ENCODE data around the gene DPH7.
"Not testable (repeated sequence)": the region's sequence is repeated elsewhere in the genome, so short reads cannot be mapped to it uniquely, and the experiment has no call there.

DPH7 gene

DNA sequence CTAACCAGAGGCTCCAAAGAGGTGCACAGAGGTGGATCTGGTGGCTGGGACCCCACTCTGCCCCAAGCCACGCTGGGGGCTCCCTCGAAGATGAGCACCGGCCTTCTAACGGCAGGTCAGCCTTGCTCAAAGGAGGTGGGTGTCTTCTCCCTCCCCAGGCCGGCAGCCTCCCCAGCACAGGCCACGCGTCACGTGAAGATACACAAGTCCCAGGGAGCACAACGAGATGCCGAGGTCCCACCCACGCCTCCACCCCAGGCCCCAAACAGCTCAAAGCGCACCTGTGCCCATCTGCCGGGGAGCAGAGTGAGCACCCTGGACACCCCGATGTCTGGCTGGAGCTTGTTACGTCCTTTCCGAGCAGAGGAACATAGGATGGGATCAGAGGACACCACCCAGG lies 40.7 kb downstream of the DPH7 start:
- H3K27me3 ChIP-seq (ENCODE audit: insufficient read depth, low read length), result no peaks in the 10 kb centered on the region
- no peak overlapping the region for H3K9ac ChIP-seq (ENCODE audit: low read depth, low read length)
- no peaks in the 10 kb centered on the region for H3K9me3 ChIP-seq (ENCODE audit: insufficient read depth, low read depth, low read length)
- no peaks in the 10 kb centered on the region for H3K36me3 ChIP-seq (ENCODE audit: insufficient read depth, low read depth, low read length)
- no peak overlapping the region for H3K27ac ChIP-seq (ENCODE audit: low read length)
- H3K4me1 ChIP-seq (ENCODE audit: insufficient read depth, low read length), result peaks cover 3% of the 10 kb centered on the region; the same call in 1 of the 2 replicates
- H3K4me3 ChIP-seq (ENCODE audit: low read length), result no peak overlapping the region

DNA sequence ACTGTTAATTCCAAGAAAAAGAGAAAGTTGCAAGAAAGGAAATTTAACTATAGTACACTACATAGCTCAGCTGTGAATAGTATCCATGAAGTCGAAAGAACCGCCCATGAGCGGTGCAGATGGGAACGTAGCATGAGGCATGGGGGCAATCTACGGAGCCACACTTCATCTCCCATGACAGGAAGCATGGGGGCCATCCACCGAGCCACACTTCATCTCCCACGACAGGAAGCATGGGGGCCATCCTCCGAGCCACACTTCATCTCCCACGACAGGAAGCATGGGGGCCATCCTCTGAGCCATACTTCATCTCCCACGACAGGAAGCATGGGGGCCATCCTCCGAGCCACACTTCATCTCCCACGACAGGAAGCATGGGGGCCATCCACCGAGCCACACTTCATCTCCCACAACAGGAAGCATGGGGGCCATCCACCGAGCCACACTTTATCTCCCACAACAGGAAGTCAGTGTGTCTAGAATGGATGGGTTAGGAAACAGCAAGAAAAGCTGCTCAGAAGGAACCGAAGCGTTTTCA lies 42.1 kb downstream of the DPH7 start:
- not testable (repeated sequence) for H3K36me3 ChIP-seq (ENCODE audit: insufficient read depth, low read depth, low read length); H3K4me3 ChIP-seq (ENCODE audit: low read length); H3K9ac ChIP-seq (ENCODE audit: low read depth, low read length); H3K9me3 ChIP-seq (ENCODE audit: insufficient read depth, low read depth, low read length); H3K4me1 ChIP-seq (ENCODE audit: insufficient read depth, low read length); H3K27ac ChIP-seq (ENCODE audit: low read length); H3K27me3 ChIP-seq (ENCODE audit: insufficient read depth, low read length)

DNA sequence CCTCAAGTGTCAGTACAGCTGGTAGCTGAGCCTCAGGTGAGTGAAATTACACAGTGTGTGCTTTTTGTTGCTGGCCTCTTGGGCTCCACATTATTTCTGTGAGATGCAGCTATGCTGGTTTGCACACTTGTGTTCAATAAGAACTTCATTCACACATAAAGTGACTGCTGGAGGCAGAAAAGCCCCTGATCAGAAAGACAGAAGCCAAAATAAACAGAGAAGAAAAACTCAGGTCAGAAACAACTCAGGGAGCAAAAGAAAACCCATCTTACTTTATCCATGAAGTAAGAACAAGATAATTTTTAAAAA lies 43.7 kb downstream of the DPH7 start:
- Histone ChIP-seq H3K27me3 (ENCODE audit: insufficient read depth, low read length) (no peaks in the 10 kb centered on the region), H3K36me3 (ENCODE audit: insufficient read depth, low read depth, low read length) (no peaks in the 10 kb centered on the region), H3K9ac (ENCODE audit: low read depth, low read length) (no peak overlapping the region), H3K9me3 (ENCODE audit: insufficient read depth, low read depth, low read length) (no peaks in the 10 kb centered on the region), H3K27ac (ENCODE audit: low read length) (no peak overlapping the region), H3K4me1 (ENCODE audit: insufficient read depth, low read length) (peaks cover 3% of the 10 kb centered on the region; the same call in 1 of the 2 replicates), H3K4me3 (ENCODE audit: low read length) (no peak overlapping the region)

DNA sequence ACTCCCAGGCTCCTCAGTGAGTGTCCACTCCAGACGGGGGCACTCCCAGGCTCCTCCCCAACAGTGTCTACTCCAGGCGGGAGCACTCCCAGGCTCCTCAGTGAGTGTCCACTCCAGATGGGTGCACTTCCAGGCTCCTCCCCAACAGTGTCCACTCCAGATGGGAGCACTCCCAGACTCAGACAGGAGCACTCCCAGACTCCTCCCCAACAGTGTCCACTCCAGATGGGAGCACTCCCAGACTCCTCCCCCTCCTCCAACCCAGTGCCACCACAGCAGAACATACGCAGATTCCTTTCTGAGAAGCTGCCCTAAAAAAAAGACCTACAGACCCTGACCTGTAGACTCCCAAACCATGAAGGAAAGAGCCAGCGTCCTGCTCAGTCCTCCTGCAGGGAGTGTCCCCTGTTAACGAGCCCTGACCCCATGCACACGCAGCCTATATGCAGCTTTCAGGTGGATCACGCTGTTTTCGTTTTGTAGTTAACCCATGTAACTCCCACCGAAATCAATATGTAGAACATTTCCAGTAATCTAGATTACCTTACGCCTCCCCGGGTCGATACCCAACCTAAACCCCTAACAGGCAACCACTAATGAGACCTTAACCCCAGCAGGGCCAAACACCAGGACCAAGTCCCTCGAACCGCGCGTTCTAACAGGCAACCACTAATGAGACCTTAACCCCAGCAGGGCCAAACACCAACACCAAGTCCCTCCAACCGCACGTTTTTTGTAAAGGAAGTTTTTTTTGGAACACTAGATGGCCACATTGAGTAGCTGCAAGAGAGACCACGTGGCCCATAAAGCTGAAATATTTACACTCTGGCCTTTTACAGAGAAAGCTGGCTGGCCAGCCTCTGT lies 44.2 kb downstream of the DPH7 start:
- no peaks in the 10 kb centered on the region for H3K9me3 ChIP-seq (ENCODE audit: insufficient read depth, low read depth, low read length)
- H3K27me3 ChIP-seq (ENCODE audit: insufficient read depth, low read length), result no peaks in the 10 kb centered on the region
- H3K27ac ChIP-seq (ENCODE audit: low read length), result no peak overlapping the region
- no peaks in the 10 kb centered on the region for H3K36me3 ChIP-seq (ENCODE audit: insufficient read depth, low read depth, low read length)
- no peak overlapping the region for H3K9ac ChIP-seq (ENCODE audit: low read depth, low read length)
- no peak overlapping the region for H3K4me3 ChIP-seq (ENCODE audit: low read length)
- H3K4me1 ChIP-seq (ENCODE audit: insufficient read depth, low read length), result peaks cover 3% of the 10 kb centered on the region; the same call in 1 of the 2 replicates

GRCh38 chr9:137532891-137533468 lies 45.7 kb downstream of the DPH7 start:
- H3K36me3 ChIP-seq (ENCODE audit: insufficient read depth, low read depth, low read length); H3K27ac ChIP-seq (ENCODE audit: low read length); H3K9ac ChIP-seq (ENCODE audit: low read depth, low read length); H3K4me1 ChIP-seq (ENCODE audit: insufficient read depth, low read length); H3K4me3 ChIP-seq (ENCODE audit: low read length); H3K9me3 ChIP-seq (ENCODE audit: insufficient read depth, low read depth, low read length); H3K27me3 ChIP-seq (ENCODE audit: insufficient read depth, low read length): not testable (repeated sequence)

DNA sequence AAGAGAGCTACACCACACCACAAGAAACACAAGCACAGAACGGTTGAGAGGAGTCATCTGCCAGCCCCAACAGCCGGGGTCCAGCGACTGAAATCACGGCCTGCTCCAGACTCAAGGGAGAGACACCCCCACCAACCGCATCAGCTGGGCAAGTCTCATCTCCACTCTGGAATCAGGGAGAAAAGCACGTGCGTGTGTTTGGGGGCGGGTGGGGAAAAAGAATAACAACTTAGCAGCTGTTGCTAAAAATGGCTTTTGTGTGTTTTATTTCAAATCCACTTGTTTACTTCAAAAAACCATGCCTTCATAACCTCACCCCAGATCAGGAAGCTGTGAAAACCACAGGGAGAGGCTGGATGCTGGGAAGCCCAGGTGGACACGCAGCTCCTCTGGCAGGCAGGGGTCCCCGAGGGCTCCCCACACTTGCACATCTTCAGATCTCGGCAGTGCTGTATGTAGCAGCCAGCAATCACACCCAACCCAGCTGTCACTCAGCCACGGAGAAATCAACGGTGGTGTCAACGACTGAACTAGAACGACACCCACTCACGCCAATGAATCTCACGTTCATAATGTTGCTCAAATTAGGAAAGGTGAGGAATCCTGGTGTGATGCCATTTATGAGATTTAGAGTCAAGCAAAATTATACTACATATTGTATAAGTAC lies 47.5 kb downstream of the DPH7 start:
- H3K27ac ChIP-seq (ENCODE audit: low read length), result no peak overlapping the region
- peaks cover 3% of the 10 kb centered on the region; the same call in 1 of the 2 replicates for H3K4me1 ChIP-seq (ENCODE audit: insufficient read depth, low read length)
- no peaks in the 10 kb centered on the region for H3K27me3 ChIP-seq (ENCODE audit: insufficient read depth, low read length)
- H3K9ac ChIP-seq (ENCODE audit: low read depth, low read length), result no peak overlapping the region
- H3K36me3 ChIP-seq (ENCODE audit: insufficient read depth, low read depth, low read length), result no peaks in the 10 kb centered on the region
- H3K9me3 ChIP-seq (ENCODE audit: insufficient read depth, low read depth, low read length), result no peaks in the 10 kb centered on the region
- H3K4me3 ChIP-seq (ENCODE audit: low read length), result no peak overlapping the region

GRCh38 chr9:137530331-137530730 lies 48.4 kb downstream of the DPH7 start:
- Histone ChIP-seq H3K9ac (ENCODE audit: low read depth, low read length) (no peak overlapping the region), H3K9me3 (ENCODE audit: insufficient read depth, low read depth, low read length) (no peaks in the 10 kb centered on the region), H3K4me1 (ENCODE audit: insufficient read depth, low read length) (peaks cover 3% of the 10 kb centered on the region; the same call in 1 of the 2 replicates), H3K27ac (ENCODE audit: low read length) (no peak overlapping the region), H3K4me3 (ENCODE audit: low read length) (no peak overlapping the region), H3K27me3 (ENCODE audit: insufficient read depth, low read length) (no peaks in the 10 kb centered on the region), H3K36me3 (ENCODE audit: insufficient read depth, low read depth, low read length) (no peaks in the 10 kb centered on the region)

- H3K9me3 ChIP-seq (ENCODE audit: insufficient read depth, low read depth, low read length), result no peaks in the 10 kb centered on the region
- H3K27ac ChIP-seq (ENCODE audit: low read length), result no peak overlapping the region
- no peaks in the 10 kb centered on the region for H3K4me1 ChIP-seq (ENCODE audit: insufficient read depth, low read length)
- no peaks in the 10 kb centered on the region for H3K36me3 ChIP-seq (ENCODE audit: insufficient read depth, low read depth, low read length)
- no peak overlapping the region for H3K9ac ChIP-seq (ENCODE audit: low read depth, low read length)
- no peak overlapping the region for H3K4me3 ChIP-seq (ENCODE audit: low read length)
- H3K27me3 ChIP-seq (ENCODE audit: insufficient read depth, low read length), result no peaks in the 10 kb centered on the region
Measured at GRCh38 chr9:137524981-137525317, 53.8 kb downstream of the DPH7 start.

- Histone ChIP-seq H3K4me3 (ENCODE audit: low read length) (no peak overlapping the region), H3K9me3 (ENCODE audit: insufficient read depth, low read depth, low read length) (no peaks in the 10 kb centered on the region), H3K27ac (ENCODE audit: low read length) (no peak overlapping the region), H3K27me3 (ENCODE audit: insufficient read depth, low read length) (no peaks in the 10 kb centered on the region), H3K36me3 (ENCODE audit: insufficient read depth, low read depth, low read length) (no peaks in the 10 kb centered on the region), H3K9ac (ENCODE audit: low read depth, low read length) (no peak overlapping the region), H3K4me1 (ENCODE audit: insufficient read depth, low read length) (no peaks in the 10 kb centered on the region)
Measured at GRCh38 chr9:137524161-137524980, 54.4 kb downstream of the DPH7 start.

DNA sequence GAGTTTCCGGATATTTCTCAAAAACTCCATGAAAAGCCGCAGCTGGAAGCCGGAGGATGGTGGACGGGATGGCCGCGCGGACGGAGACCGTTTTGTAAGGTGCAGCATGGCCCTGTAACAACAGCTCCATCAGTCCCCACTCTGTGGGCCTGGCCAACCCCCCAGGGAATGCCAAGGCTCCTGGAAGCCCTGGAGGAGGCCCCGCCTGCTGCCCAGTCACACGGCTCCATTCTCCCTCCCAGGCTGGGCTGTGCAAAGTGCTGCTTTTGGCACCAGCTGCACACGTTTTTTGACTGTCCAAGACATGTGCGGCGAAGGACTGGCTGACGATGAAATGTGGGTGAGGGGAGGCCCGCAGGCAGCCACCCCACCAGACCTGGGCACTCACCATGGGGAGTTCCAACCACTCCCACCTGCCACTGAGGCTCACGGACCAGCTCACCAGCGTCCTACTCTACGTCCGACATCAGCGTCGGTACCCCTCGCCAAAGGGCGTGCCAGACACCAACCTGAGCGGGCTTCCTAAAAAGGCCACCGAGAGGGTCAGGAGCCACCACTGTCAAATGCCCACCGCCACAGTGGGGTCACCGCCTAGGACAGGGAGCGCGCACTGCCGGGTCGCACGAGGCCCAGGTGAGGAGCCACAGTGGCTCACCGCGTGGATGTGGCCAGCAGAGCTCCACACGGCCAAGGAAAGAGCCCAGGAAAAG lies 55.8 kb downstream of the DPH7 start:
- Histone ChIP-seq H3K4me1 (ENCODE audit: insufficient read depth, low read length) (no peaks in the 10 kb centered on the region), H3K9ac (ENCODE audit: low read depth, low read length) (no peak overlapping the region), H3K9me3 (ENCODE audit: insufficient read depth, low read depth, low read length) (no peaks in the 10 kb centered on the region), H3K4me3 (ENCODE audit: low read length) (no peak overlapping the region), H3K27ac (ENCODE audit: low read length) (no peak overlapping the region), H3K36me3 (ENCODE audit: insufficient read depth, low read depth, low read length) (no peaks in the 10 kb centered on the region), H3K27me3 (ENCODE audit: insufficient read depth, low read length) (no peaks in the 10 kb centered on the region)

GRCh38 chr9:137521405-137521985 lies 57.2 kb downstream of the DPH7 start:
- no peak overlapping the region for H3K27ac ChIP-seq (ENCODE audit: low read length)
- no peak overlapping the region for H3K4me3 ChIP-seq (ENCODE audit: low read length)

More at GRCh38 chr9:137521405-137521985, 57.2 kb downstream of the DPH7 start:
- H3K36me3 ChIP-seq (ENCODE audit: insufficient read depth, low read depth, low read length), result no peaks in the 10 kb centered on the region
- no peak overlapping the region for H3K9ac ChIP-seq (ENCODE audit: low read depth, low read length)
- H3K4me1 ChIP-seq (ENCODE audit: insufficient read depth, low read length), result no peaks in the 10 kb centered on the region
- no peaks in the 10 kb centered on the region for H3K9me3 ChIP-seq (ENCODE audit: insufficient read depth, low read depth, low read length)
- H3K27me3 ChIP-seq (ENCODE audit: insufficient read depth, low read length), result no peaks in the 10 kb centered on the region

All from iPS-20b (cell line).